HG02943 (cell line): Measurements from ENCODE around the gene PRKN.
"Not testable (repeated sequence)": the region's sequence is repeated elsewhere in the genome, so short reads cannot be mapped to it uniquely, and the experiment has no call there.

Source experiments
- ATAC-seq: cut with Tn5 transposase; IDR thresholded peaks from one replicate; pipeline ENCODE4 v1.9.1; 2021; ENCODE audit warnings: mild to moderate bottlenecking, low read depth, moderate library complexity; ENCODE audit not compliant: unreplicated experiment

PRKN gene

DNA sequence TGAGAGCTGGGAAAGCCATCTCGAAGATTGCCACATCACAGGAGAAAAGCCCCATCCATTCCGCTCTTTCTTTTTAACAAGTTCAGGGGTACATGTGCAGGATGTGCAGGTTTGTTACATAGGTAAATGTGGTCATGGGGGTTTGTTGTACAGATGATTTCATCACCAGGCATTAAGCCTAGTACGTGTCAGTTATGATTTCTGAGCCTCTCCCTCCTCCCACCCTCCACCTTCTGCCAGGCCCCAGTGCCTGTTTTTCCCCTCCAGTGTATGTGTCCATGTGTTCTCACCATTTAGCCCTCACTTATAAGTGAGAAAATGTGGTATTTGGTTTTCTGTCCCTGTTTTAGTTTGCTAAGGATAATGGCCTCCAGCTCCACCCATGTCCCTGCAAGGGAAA lies 887.2 kb downstream of the PRKN start:
- no peak for ATAC-seq

DNA sequence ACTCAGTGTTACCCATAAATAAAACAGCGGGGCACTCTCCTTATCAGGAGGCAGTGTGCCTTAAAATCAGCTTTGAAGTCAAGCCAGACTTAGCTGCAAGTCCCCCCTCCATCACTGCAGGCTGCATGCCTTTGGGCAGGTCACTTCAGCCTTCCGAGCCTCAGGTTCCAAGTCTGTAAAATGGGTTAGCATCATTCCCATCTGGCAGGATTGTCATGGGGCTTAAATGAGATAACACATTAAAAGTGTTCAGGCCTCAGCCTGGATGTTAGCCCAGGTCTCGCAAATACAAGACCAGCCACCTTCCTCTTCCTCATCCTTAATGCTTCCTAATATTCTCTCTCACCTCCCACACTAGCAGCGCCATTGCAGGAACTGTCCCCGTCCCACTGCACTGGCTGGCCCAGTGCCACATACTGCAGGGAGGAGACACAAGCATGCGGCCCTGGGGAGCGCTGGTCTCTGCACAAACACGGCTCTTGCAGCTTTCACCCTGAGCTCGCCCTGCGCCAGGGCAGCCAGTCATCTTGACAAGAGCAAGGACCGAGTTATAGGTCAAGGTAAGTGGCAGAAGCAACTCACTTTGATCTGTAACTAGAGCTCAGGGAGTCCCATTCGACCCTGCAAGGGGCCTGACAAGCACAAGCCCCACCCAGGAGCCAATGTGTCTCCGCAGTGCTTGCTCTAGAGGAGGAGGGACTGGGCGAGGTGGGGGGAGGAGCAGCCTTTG lies 889.1 kb downstream of the PRKN start:
- no peak for ATAC-seq

GRCh38 chr6:161837854-161838253 lies 889.7 kb downstream of the PRKN start:
- no peak for ATAC-seq

- ATAC-seq, result no peak
Measured at GRCh38 chr6:161837449-161837735, 890.2 kb downstream of the PRKN start.

GRCh38 chr6:161836643-161837448 lies 890.7 kb downstream of the PRKN start:
- no peak for ATAC-seq

- no peak for ATAC-seq
Measured at GRCh38 chr6:161835500-161836215, 891.9 kb downstream of the PRKN start.

DNA sequence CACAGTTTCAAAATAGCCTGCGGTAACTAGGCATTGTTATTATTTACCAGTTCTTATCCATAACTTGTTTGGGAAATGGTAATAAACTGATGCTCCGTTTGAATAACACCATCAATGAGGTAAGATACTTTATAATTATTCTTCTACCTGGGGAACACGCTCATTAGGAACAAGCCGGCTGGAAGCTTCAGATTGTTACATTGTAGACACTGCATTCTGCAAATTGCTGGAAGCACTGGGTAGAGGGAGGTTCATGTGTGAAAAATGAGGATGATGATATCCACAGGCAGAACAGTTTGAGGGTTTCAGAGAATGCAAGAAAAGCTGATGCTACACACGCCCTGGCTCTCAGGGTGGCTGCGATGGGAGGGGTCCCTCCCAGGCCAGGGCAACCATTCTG lies 893.1 kb downstream of the PRKN start:
- ATAC-seq, result no peak

- ATAC-seq, result no peak
Measured at GRCh38 chr6:161833099-161833860, 894.3 kb downstream of the PRKN start.

DNA sequence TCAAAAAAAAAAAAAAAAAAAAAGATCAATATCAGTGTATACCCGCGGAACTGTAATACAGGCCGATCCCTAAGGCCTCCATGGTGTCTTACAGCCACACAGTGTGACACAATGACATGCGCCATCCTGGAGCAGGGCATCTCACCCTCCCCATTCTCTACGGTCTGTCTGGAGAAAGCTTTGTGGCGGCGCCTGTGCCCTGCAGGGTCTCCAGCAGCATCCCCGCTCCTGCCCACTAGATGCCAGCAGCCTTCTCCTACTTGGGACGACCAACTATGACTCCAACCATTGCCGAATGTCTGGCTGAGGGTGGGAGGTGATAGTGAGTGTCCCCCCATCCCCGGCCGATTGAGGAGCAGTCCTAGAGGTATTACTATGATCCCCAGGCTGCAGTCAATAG lies 894.9 kb downstream of the PRKN start:
- no peak for ATAC-seq

GRCh38 chr6:161830866-161831616 lies 896.5 kb downstream of the PRKN start:
- ATAC-seq, result no peak

DNA sequence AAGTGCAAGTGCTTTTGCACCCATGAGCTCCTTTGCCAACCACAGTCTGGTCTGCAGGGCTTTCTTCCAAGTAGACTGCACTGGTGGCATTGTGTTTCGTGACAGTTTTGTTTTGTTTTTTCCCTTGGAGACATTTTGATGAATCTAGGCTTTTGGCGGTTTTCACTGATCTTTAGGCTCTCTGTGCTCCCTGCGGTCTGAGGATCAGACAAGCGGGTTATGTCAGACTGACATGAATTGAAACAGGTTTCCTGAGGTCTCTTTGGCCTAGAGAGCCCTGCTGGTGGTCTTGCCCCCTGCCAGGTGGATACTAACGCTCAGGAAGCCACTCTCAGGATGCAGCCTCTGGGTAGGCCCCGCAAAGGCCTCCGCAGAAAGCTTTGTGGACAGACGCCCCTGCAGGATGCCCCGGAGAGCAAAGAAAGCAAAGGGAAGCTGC lies 898.3 kb downstream of the PRKN start:
- no peak for ATAC-seq

GRCh38 chr6:161828355-161828754 lies 899.2 kb downstream of the PRKN start:
- no peak for ATAC-seq

- no peak for ATAC-seq
Measured at GRCh38 chr6:161826512-161826911, 901.1 kb downstream of the PRKN start.

DNA sequence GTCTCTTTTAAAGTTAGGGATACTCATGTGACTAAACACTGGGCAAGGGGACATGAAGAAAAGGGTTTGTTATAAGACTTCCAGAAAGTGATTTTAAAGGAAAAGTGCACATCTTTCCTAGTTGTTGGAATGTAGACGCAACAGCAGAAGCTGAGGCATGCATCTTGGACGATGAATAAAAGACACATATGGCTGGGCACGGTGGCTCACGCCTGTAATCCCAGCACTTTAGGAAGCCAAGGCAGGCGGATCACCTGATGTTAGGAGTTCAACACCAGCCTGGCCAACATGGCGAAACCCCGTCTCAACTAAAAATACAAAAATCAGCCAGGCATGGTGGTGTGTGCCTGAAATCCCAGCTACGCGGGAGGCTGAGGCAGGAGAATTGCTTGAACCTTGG lies 905.4 kb downstream of the PRKN start:
- not testable (repeated sequence) for ATAC-seq

DNA sequence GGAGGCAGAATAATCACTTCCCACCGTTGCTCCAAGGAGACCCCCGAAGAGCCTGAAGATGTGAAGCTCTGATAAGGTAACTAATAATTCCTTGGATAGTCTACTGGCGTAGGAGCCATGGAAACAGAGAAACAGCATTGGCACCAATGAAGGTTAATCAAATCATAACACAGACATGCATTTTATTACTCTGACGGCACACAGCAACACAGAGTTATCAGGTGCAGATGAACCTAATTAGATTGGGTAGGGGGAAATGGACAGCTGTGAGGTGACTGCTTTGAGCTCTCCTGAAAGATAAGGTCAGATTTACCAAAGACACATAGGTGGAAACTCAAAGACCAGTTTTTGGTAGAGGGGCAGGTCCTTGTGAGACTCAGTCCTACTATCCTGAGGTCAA lies 909.7 kb downstream of the PRKN start:
- ATAC-seq, result no peak

DNA sequence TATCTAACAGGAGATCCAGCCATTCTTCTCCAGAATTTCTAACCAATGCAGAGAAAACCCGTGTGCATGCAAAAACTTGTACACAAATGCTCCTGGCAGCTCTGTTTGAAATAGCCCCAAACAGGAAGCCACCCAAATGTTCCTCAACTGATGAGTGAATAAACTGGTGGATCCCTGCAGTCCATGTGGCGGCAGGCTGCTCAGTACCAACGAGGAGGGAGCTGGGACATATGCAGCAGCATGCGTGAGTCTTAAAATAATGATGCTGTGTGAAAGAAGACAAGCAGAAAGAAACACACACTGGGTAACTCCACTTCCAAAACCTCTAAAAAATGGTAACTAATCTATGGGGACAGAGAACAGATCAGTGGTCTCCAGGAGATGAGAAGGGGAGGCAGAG lies 911.6 kb downstream of the PRKN start:
- ATAC-seq, result no peak

GRCh38 chr6:161813156-161813555 lies 914.4 kb downstream of the PRKN start:
- ATAC-seq, result no peak

GRCh38 chr6:161809971-161810370 lies 917.6 kb downstream of the PRKN start:
- ATAC-seq, result no peak

DNA sequence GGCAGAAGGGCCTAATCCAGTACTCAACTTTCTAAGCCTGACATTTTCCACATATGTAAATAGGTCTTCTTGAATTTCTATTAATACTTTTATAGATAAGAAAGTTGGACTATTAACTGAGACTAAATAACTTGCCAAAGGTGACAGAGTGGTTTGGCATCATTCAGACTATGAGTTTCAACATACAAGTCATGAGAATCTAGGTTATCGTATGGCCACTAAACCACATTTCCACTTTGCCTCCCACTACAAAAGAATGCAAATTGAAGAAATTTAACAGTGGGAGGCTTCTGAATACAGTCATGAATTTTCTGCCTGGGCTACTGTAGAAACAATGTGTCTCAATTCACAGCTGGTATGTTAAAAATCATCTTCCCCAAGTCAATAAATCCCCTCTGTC lies 922.7 kb downstream of the PRKN start:
- ATAC-seq, result no peak

DNA sequence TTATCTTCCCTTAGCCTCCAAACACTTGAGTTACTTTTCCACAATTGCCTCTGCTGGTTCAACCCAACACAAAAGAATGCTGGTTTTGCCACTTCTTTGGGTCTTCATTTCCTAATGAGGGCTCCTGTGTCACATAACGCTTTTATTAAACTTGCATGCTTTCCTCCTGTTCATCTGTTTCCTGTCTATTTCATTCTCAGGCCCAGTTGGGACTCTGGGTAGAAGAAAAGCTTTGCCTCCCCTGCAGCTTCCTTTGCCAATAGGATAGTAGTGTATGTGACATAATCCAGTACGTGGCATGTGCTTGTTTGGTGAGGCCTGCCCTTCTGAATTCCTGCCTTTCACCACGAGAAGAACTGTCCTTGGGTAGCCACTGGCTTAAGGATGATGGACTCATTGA lies 924.4 kb downstream of the PRKN start:
- no peak for ATAC-seq
